Measurements from ENCODE around the gene FGD5.

DNA sequence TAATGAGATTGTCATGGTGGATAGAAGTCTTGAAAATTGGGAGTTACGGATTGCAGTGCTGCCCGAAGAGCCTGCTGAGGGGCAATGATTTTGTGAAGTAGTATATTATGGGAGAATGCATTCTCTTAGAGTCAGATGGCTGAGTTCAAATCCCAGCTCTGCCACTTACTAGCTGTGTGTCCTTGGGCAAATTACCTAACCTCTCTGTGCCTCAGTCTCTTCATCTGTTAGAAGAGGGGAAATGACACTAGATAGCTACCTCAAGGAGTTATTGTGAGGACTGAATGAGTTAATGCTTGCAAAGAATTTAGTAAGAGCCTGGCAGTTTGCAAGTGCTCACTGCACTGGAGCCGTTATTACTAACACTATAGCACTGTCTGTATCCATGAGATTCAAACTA is 15.4 kb downstream of the FGD5 start:
- no peak for TF ChIP-seq POLR2AphosphoS5 (IDR thresholded peaks at IDR 0.05; ENCODE audit: insufficient read depth in 1 of 2, low read depth in 1 of 2)
- no peak for TF ChIP-seq POLR2A (IDR thresholded peaks at IDR 0.05)
- TF ChIP-seq, protein P1, sequence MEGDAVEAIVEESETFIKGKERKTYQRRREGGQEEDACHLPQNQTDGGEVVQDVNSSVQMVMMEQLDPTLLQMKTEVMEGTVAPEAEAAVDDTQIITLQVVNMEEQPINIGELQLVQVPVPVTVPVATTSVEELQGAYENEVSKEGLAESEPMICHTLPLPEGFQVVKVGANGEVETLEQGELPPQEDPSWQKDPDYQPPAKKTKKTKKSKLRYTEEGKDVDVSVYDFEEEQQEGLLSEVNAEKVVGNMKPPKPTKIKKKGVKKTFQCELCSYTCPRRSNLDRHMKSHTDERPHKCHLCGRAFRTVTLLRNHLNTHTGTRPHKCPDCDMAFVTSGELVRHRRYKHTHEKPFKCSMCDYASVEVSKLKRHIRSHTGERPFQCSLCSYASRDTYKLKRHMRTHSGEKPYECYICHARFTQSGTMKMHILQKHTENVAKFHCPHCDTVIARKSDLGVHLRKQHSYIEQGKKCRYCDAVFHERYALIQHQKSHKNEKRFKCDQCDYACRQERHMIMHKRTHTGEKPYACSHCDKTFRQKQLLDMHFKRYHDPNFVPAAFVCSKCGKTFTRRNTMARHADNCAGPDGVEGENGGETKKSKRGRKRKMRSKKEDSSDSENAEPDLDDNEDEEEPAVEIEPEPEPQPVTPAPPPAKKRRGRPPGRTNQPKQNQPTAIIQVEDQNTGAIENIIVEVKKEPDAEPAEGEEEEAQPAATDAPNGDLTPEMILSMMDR (IDR thresholded peaks at IDR 0.05): no peak

Measured in vagina (tissue), 2 donors.